PC-3 (cell line): Measurements from ENCODE around the gene JADE2. TPM values are rescaled to one million over a fixed set of nuclear protein-coding genes. Genes with fewer than 3 reads are reported as not detected.

ENCODE experiments used
- ATAC-seq: fragments of 200-7000 bp; cut with Tn5 transposase; 2 replicates; pipeline ENCODE4 v1.9.1; 2020; ENCODE audit warnings: mild to moderate bottlenecking, moderate library complexity
- BruUV-seq: library from RNA; stranded (reverse); fragments of 400-500 nt; replicated peaks from 2 replicates; lab custom pipeline; 2021; lab: Mats Ljungman, UMichigan
- CTCF ChIA-PET: fragments of 300-600 bp; sonication (Branson Sonifier 250); formaldehyde crosslinking; loops from one replicate; lab custom pipeline; 2022; ENCODE audit warnings: antibody characterized with exemption; lab: Charles Lee
- POLR2A ChIA-PET: fragments of 300-600 bp; sonication (Branson Sonifier 250); formaldehyde crosslinking; loops from one replicate; lab custom pipeline; 2022; ENCODE audit warnings: antibody characterized with exemption; ENCODE audit not compliant: unreplicated experiment; lab: Charles Lee
- DNase-seq: peaks from one replicate; pipeline ENCODE4 v3.0.0-alpha.2; 2015
- H2AFZ ChIP-seq: fragments of 300-600 bp; sonication (generic); 2 replicates; pipeline ENCODE4 v1.6.0; 2016; ENCODE audit warnings: antibody characterized with exemption, low read length
- H3F3A ChIP-seq: fragments of 300-600 bp; sonication (generic); one replicate; pipeline ENCODE4 v1.6.0; 2017; ENCODE audit warnings: antibody characterized with exemption, low read length, control low read depth, mild to moderate bottlenecking; ENCODE audit not compliant: unreplicated experiment
- H3K27ac ChIP-seq: fragments of 300-600 bp; sonication (generic); 2 replicates; pipeline ENCODE4 v1.5.1; 2016; ENCODE audit warnings: mild to moderate bottlenecking, low read length
- H3K27me3 ChIP-seq: fragments of 300-600 bp; sonication (generic); 2 replicates; pipeline ENCODE4 v1.6.1; 2016; ENCODE audit warnings: low read length, mixed read lengths
- H3K36me3 ChIP-seq: fragments of 300-600 bp; sonication (generic); 2 replicates; pipeline ENCODE4 v1.6.1; 2016; ENCODE audit warnings: low read depth, mixed run types, low read length, mixed read lengths
- H3K4me1 ChIP-seq: fragments of 300-600 bp; sonication (generic); 2 replicates; pipeline ENCODE4 v1.5.1; 2016; ENCODE audit warnings: low read length; ENCODE audit not compliant: insufficient read depth
- H3K4me2 ChIP-seq: fragments of 300-600 bp; sonication (generic); 2 replicates; pipeline ENCODE4 v1.6.0; 2016; ENCODE audit warnings: low read length
- H3K4me3 ChIP-seq: fragments of 300-600 bp; sonication (generic); 2 replicates; pipeline ENCODE4 v1.5.1; 2016; ENCODE audit warnings: mild to moderate bottlenecking, low read length, mixed read lengths
- H3K79me2 ChIP-seq: fragments of 300-600 bp; sonication (generic); 2 replicates; pipeline ENCODE4 v1.6.1; 2017; ENCODE audit warnings: low read length, mixed read lengths
- H3K9ac ChIP-seq: fragments of 300-600 bp; sonication (generic); 2 replicates; pipeline ENCODE4 v1.6.0; 2016; ENCODE audit warnings: mild to moderate bottlenecking, low read length
- H3K9me2 ChIP-seq: fragments of 300-600 bp; sonication (generic); replicated peaks from 2 replicates; pipeline ENCODE4 v1.6.1; 2016; ENCODE audit warnings: mixed run types, low read length, mixed read lengths
- H3K9me3 ChIP-seq: fragments of 300-600 bp; sonication (generic); 2 replicates; pipeline ENCODE4 v1.6.1; 2016; ENCODE audit warnings: low read length, mixed read lengths
- H4K20me1 ChIP-seq: fragments of 300-600 bp; sonication (generic); 2 replicates; pipeline ENCODE4 v1.6.1; 2016; ENCODE audit warnings: low read length, mixed read lengths
- EZH2 ChIP-seq: fragments of 300-600 bp; sonication (generic); IDR thresholded peaks from one replicate; pipeline ENCODE4 v1.6.1; 2017; ENCODE audit warnings: antibody characterized with exemption, mild to moderate bottlenecking, low read length; ENCODE audit not compliant: unreplicated experiment
- EZH2phosphoT487 ChIP-seq: fragments of 300-600 bp; sonication (generic); IDR thresholded peaks from 2 replicates; pipeline ENCODE4 v1.6.1; 2018; ENCODE audit warnings: mild to moderate bottlenecking, antibody characterized with exemption, low read length, borderline replicate concordance
- intact Hi-C: fragments of 100-400 bp; cut with micrococcal nuclease; formaldehyde crosslinking; loops from 2 replicates; pipeline ENCODE4 v1.9.0; 2023
- total RNA-seq: library from RNA; depleted of rRNA; stranded (reverse); fragments of >200 nt; gene quantifications from 2 replicates; pipeline ENCODE4 v1.2.3, GENCODE V29; 2014
- TF ChIP-seq, protein P1 (sequence below): fragments of 300-600 bp; sonication (generic); conservative IDR thresholded peaks from 2 replicates; pipeline ENCODE4 v1.5.1; 2017; ENCODE audit warnings: antibody characterized with exemption, low read depth, mild to moderate bottlenecking, low read length

The JADE2 gene
- total RNA-seq, 1 experiment from 2014 or later, result 33.2 TPM

DNA sequence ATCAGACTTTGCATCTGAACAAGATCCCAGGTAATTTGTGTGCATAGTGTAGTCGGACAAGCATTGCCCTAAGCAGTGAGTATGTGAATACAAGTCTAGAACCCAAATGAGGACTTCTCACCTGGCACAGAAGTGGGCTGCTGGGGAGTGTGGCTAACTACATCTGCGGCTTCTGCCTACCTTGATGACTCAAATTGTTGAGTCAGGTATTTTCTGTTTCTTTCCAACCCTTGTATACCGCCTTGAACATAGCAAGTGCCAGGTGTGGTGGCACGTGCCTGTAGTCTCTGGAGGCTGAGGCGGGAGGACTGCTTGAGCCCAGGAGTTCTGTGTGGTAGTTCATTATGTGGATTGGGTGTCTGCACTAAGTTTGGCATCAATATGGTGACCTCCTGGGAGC is 7.9 kb upstream of the JADE2 start:
- H3K27me3 ChIP-seq, result no peaks in the 10 kb centered on the region
- no peaks in the 10 kb centered on the region for H3K9me2 ChIP-seq
- H4K20me1 ChIP-seq, result no peaks in the 10 kb centered on the region
- no TSS peak for BruUV-seq
- no peaks in the 10 kb centered on the region for H3K9me3 ChIP-seq
- intact Hi-C loops, result no loop called here
- H2AFZ ChIP-seq, result no peak overlapping the region
- no peak overlapping the region for H3K4me3 ChIP-seq
- no peak overlapping the region for H3K9ac ChIP-seq
- no peaks in the 10 kb centered on the region for H3F3A ChIP-seq
- DNase-seq (peak; percentile 7), ATAC-seq (no peak)
- H3K4me2 ChIP-seq, result no peak overlapping the region
- no peaks in the 10 kb centered on the region for H3K36me3 ChIP-seq
- peaks cover 2% of the 10 kb centered on the region for H3K4me1 ChIP-seq
- no peaks in the 10 kb centered on the region for H3K79me2 ChIP-seq
- CTCF ChIA-PET, result no interaction called here
- H3K27ac ChIP-seq, result no peak overlapping the region
- POLR2A ChIA-PET, result no interaction called here
- TF ChIP-seq, protein P1, sequence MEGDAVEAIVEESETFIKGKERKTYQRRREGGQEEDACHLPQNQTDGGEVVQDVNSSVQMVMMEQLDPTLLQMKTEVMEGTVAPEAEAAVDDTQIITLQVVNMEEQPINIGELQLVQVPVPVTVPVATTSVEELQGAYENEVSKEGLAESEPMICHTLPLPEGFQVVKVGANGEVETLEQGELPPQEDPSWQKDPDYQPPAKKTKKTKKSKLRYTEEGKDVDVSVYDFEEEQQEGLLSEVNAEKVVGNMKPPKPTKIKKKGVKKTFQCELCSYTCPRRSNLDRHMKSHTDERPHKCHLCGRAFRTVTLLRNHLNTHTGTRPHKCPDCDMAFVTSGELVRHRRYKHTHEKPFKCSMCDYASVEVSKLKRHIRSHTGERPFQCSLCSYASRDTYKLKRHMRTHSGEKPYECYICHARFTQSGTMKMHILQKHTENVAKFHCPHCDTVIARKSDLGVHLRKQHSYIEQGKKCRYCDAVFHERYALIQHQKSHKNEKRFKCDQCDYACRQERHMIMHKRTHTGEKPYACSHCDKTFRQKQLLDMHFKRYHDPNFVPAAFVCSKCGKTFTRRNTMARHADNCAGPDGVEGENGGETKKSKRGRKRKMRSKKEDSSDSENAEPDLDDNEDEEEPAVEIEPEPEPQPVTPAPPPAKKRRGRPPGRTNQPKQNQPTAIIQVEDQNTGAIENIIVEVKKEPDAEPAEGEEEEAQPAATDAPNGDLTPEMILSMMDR, result no peak
- TF ChIP-seq EZH2phosphoT487 (no peak), EZH2 (no peak)

GRCh38 chr5:134519989-134520388 is 5.5 kb upstream of the JADE2 start:
- DNase-seq (no peak), ATAC-seq (no peak)
- no peaks in the 10 kb centered on the region for H3K27me3 ChIP-seq
- intact Hi-C loops, result loop anchor here (5.0 kb wide), 1 partner anchor 53 kb away; no protein-coding TSS in a partner anchor
- H3K27ac ChIP-seq, result no peak overlapping the region
- H3K9me2 ChIP-seq, result no peaks in the 10 kb centered on the region
- H3K79me2 ChIP-seq, result peaks cover 7% of the 10 kb centered on the region; the same call in 1 of the 2 replicates
- H3K4me3 ChIP-seq, result no peak overlapping the region
- H3K4me1 ChIP-seq, result peaks cover 7% of the 10 kb centered on the region
- no peak overlapping the region for H2AFZ ChIP-seq
- H4K20me1 ChIP-seq, result no peaks in the 10 kb centered on the region
- POLR2A ChIA-PET, result interaction anchor here (0.7 kb wide), 1 partner anchor 17 kb away, joined by 3 read pairs; no protein-coding TSS in a partner anchor
- no TSS peak for BruUV-seq
- no peaks in the 10 kb centered on the region for H3K9me3 ChIP-seq
- CTCF ChIA-PET, result no interaction called here
- H3K4me2 ChIP-seq, result no peak overlapping the region
- H3K36me3 ChIP-seq, result no peaks in the 10 kb centered on the region
- no peak overlapping the region for H3K9ac ChIP-seq
- TF ChIP-seq EZH2 (no peak), EZH2phosphoT487 (no peak)
- TF ChIP-seq, protein P1, result no peak
- no peaks in the 10 kb centered on the region for H3F3A ChIP-seq

- H4K20me1 ChIP-seq, result no peaks in the 10 kb centered on the region
- intact Hi-C loops, result loop anchor here (5.0 kb wide), 1 partner anchor 55 kb away; no protein-coding TSS in a partner anchor
- ChIA-PET POLR2A (no interaction called here), CTCF (no interaction called here)
- H3K9me3 ChIP-seq, result no peaks in the 10 kb centered on the region
- peaks cover 22% of the 10 kb centered on the region for H3K79me2 ChIP-seq
- no peak overlapping the region for H3K27ac ChIP-seq
- no TSS peak for BruUV-seq
- no peak overlapping the region for H3K4me2 ChIP-seq
- DNase-seq (no peak), ATAC-seq (no peak)
- H3K9ac ChIP-seq, result no peak overlapping the region
- peaks cover 7% of the 10 kb centered on the region for H3K4me1 ChIP-seq
- no peak overlapping the region for H3K4me3 ChIP-seq
- H3F3A ChIP-seq, result no peaks in the 10 kb centered on the region
- no peaks in the 10 kb centered on the region for H3K9me2 ChIP-seq
- TF ChIP-seq EZH2phosphoT487, result no peak
- TF ChIP-seq, protein P1, result no peak
- H3K36me3 ChIP-seq, result no peaks in the 10 kb centered on the region
- H3K27me3 ChIP-seq, result no peaks in the 10 kb centered on the region
- no peak overlapping the region for H2AFZ ChIP-seq
Measured at GRCh38 chr5:134521841-134522240, 3.6 kb upstream of the JADE2 start.
